Stimulated activated CD4-positive, alpha-beta T cell treated with anti-CD3 and anti-CD28 coated beads, Interleukin-1b, Interleukin-23, amount 100 ng/mL, for 48 hours (primary cell): ENCODE results near the gene WFDC12.

ENCODE experiments used
- DNase-seq: peaks from one replicate; pipeline ENCODE4 v3.0.0-alpha.2; 2020

Gene WFDC12

GRCh38 chr20:45114465-45115385, 9.5 kb downstream of the WFDC12 start, which contains the start of gene WFDC5:
Gene WFDC5 (minus strand): TSS chr20:45115174. CDS start chr20:45115083, 91 bp downstream.
- DNase-seq, result peak; percentile 29

- DNase-seq, result no peak
Measured at GRCh38 chr20:45113865-45114264, 10.4 kb downstream of the WFDC12 start.

GRCh38 chr20:45112754-45113153, 11.5 kb downstream of the WFDC12 start:
- DNase-seq, result no peak

- DNase-seq, result no peak
Measured at GRCh38 chr20:45111799-45112471, 12.3 kb downstream of the WFDC12 start.

GRCh38 chr20:45111285-45111684, 13.0 kb downstream of the WFDC12 start:
- no peak for DNase-seq

GRCh38 chr20:45110301-45110700, 14.0 kb downstream of the WFDC12 start:
- DNase-seq, result no peak

GRCh38 chr20:45109634-45110033, 14.6 kb downstream of the WFDC12 start:
- DNase-seq, result no peak

GRCh38 chr20:45105317-45105716, 18.9 kb downstream of the WFDC12 start:
- DNase-seq, result no peak

GRCh38 chr20:45104786-45105185, 19.5 kb downstream of the WFDC12 start:
- DNase-seq, result no peak

GRCh38 chr20:45103072-45103471, 21.2 kb downstream of the WFDC12 start:
- DNase-seq, result no peak

GRCh38 chr20:45101333-45101850, 22.9 kb downstream of the WFDC12 start:
- no peak for DNase-seq

GRCh38 chr20:45100563-45101245, 23.6 kb downstream of the WFDC12 start, which contains the start of gene KCNS1:
Gene KCNS1 (minus strand): TSS chr20:45101127. CDS start chr20:45099236, 1,891 bp downstream.
- DNase-seq, result no peak

GRCh38 chr20:45098103-45098773, 26.0 kb downstream of the WFDC12 start:
- DNase-seq, result peak; percentile 21

- peak; percentile 61 for DNase-seq
Measured at GRCh38 chr20:45097485-45098102, 26.7 kb downstream of the WFDC12 start.

- no peak for DNase-seq
Measured at GRCh38 chr20:45096781-45097180, 27.5 kb downstream of the WFDC12 start.

GRCh38 chr20:45095805-45096238, 28.4 kb downstream of the WFDC12 start:
- peak; percentile 52 for DNase-seq

- DNase-seq, result no peak
Measured at GRCh38 chr20:45094864-45095574, 29.2 kb downstream of the WFDC12 start.

- no peak for DNase-seq
Measured at GRCh38 chr20:45094201-45094600, 30.1 kb downstream of the WFDC12 start.

GRCh38 chr20:45092898-45093297, 31.4 kb downstream of the WFDC12 start:
- DNase-seq, result no peak

- DNase-seq, result no peak
Measured at GRCh38 chr20:45091366-45091765, 32.9 kb downstream of the WFDC12 start.

- no peak for DNase-seq
Measured at GRCh38 chr20:45090481-45090880, 33.8 kb downstream of the WFDC12 start.
